OCI-LY7 (cell line): ENCODE results near the gene CNOT6. TPM values are rescaled to one million over a fixed set of nuclear protein-coding genes. Genes with fewer than 3 reads are reported as not detected.
"Not testable (repeated sequence)": the region's sequence is repeated elsewhere in the genome, so short reads cannot be mapped to it uniquely, and the experiment has no call there.

Experiments
- BruUV-seq: library from RNA; stranded (reverse); fragments of 400-500 nt; replicated peaks from 2 replicates; lab custom pipeline; 2021; lab: Mats Ljungman, UMichigan
- CTCF ChIA-PET: fragments of 300-600 bp; sonication (Branson Sonifier 250); formaldehyde crosslinking; loops from one replicate; lab custom pipeline; 2022; ENCODE audit warnings: antibody characterized with exemption; ENCODE audit not compliant: unreplicated experiment; lab: Charles Lee
- POLR2A ChIA-PET: fragments of 300-600 bp; sonication (Branson Sonifier 250); formaldehyde crosslinking; loops from one replicate; lab custom pipeline; 2022; ENCODE audit warnings: antibody characterized with exemption; lab: Charles Lee
- DNase-seq: peaks from one replicate; pipeline ENCODE4 v3.0.0-alpha.2; 2015; ENCODE audit warnings: low spot score
- H2AFZ ChIP-seq: fragments of 200-600 bp; sonication (generic), shearing (Covaris generic); 2 replicates; pipeline ENCODE4 v1.6.1; 2014; ENCODE audit warnings: mild to moderate bottlenecking, antibody characterized with exemption, low read length, moderate library complexity
- H3K27ac ChIP-seq: fragments of 200-600 bp; sonication (generic); 2 replicates; pipeline ENCODE4 v1.5.1; 2014; ENCODE audit warnings: mixed run types, low read depth, mild to moderate bottlenecking, moderate library complexity, low read length, inconsistent platforms; ENCODE audit not compliant: poor library complexity, severe bottlenecking
- H3K36me3 ChIP-seq: fragments of 200-600 bp; sonication (generic); 2 replicates; pipeline ENCODE4 v1.6.1; 2014; ENCODE audit warnings: mild to moderate bottlenecking, antibody characterized with exemption, low read length, moderate library complexity, mixed read lengths; ENCODE audit not compliant: insufficient read depth
- H3K4me1 ChIP-seq: fragments of 200-600 bp; sonication (generic); 2 replicates; pipeline ENCODE4 v1.5.1; 2014; ENCODE audit warnings: mild to moderate bottlenecking, low read length; ENCODE audit not compliant: insufficient read depth, poor library complexity, severe bottlenecking
- H3K4me2 ChIP-seq: fragments of 200-600 bp; sonication (generic); 2 replicates; pipeline ENCODE4 v1.6.1; 2014; ENCODE audit warnings: mild to moderate bottlenecking, low read length
- H3K4me3 ChIP-seq: fragments of 200-600 bp; sonication (generic); 2 replicates; pipeline ENCODE4 v1.5.1; 2014; ENCODE audit warnings: mild to moderate bottlenecking, low read depth, low read length; ENCODE audit not compliant: poor library complexity, severe bottlenecking
- H3K79me2 ChIP-seq: fragments of 200-600 bp; sonication (generic); 2 replicates; pipeline ENCODE4 v1.6.1; 2016; ENCODE audit warnings: low read depth, mild to moderate bottlenecking, low read length, moderate library complexity, mixed read lengths; ENCODE audit not compliant: insufficient read depth
- H3K9me2 ChIP-seq: fragments of 200-600 bp; sonication (generic); 2 replicates; pipeline ENCODE4 v1.6.1; 2016; ENCODE audit warnings: mild to moderate bottlenecking, low read length, mixed read lengths; ENCODE audit not compliant: insufficient read depth
- H3K9me3 ChIP-seq: fragments of 200-600 bp; sonication (generic); 2 replicates; pipeline ENCODE4 v1.6.1; 2014; ENCODE audit warnings: mild to moderate bottlenecking, mixed run types, low read length, mixed read lengths
- H4K20me1 ChIP-seq: fragments of 200-600 bp; sonication (generic); 2 replicates; pipeline ENCODE4 v1.6.1; 2014; ENCODE audit warnings: mild to moderate bottlenecking, antibody characterized with exemption, low read length, moderate library complexity, mixed read lengths; ENCODE audit not compliant: insufficient read depth
- CTCF ChIP-seq: fragments of 200-600 bp; sonication (generic); conservative IDR thresholded peaks from 2 replicates; pipeline ENCODE4 v1.5.1; 2014; ENCODE audit warnings: mild to moderate bottlenecking, antibody characterized with exemption, low read length, moderate library complexity, mixed read lengths
- EZH2phosphoT487 ChIP-seq: fragments of 200-600 bp; sonication (generic); IDR thresholded peaks from 2 replicates; pipeline ENCODE4 v1.6.1; 2018; ENCODE audit warnings: low read depth, borderline replicate concordance, mild to moderate bottlenecking, mixed run types, antibody characterized with exemption, low read length, moderate library complexity, mixed read lengths
- intact Hi-C: fragments of 100-400 bp; cut with micrococcal nuclease; formaldehyde crosslinking; loops from one replicate; pipeline ENCODE4 v1.10.0; 2022; ENCODE audit not compliant: unreplicated experiment
- total RNA-seq, 2 experiments: library from RNA; depleted of rRNA in 1 of 2; stranded (reverse); fragments of >200 nt in 1 of 2; shearing (Covaris generic) in 1 of 2; gene quantifications; 2 replicates each; pipeline ENCODE4 v1.2.3, GENCODE V29; 2014 to 2022

Gene CNOT6
- total RNA-seq, 2 experiments from 2014 or later: 9.4 to 30.1 TPM

GRCh38 chr5:180463916-180464602, 30.1 kb upstream of the CNOT6 start:
- BruUV-seq: no TSS peak
- intact Hi-C loops: no loop called here
- Histone ChIP-seq H3K79me2 (no peaks in the 10 kb centered on the region), H4K20me1 (no peaks in the 10 kb centered on the region), H3K4me1 (no peaks in the 10 kb centered on the region), H3K9me3 (no peaks in the 10 kb centered on the region), H3K4me2 (no peak overlapping the region), H3K27ac (no peak overlapping the region), H3K4me3 (no peak overlapping the region), H3K36me3 (no peaks in the 10 kb centered on the region), H3K9me2 (no peaks in the 10 kb centered on the region), H2AFZ (no peak overlapping the region)
- CTCF ChIA-PET: interaction anchor here (0.5 kb wide), 1 partner anchor 584 kb away, joined by 3 read pairs; no protein-coding TSS in a partner anchor
- TF ChIP-seq EZH2phosphoT487 (no peak), CTCF (no peak)
- no peak for DNase-seq
- POLR2A ChIA-PET: interaction anchor here (1.4 kb wide), 1 partner anchor 13 kb away, joined by 3 read pairs; no protein-coding TSS in a partner anchor

GRCh38 chr5:180464603-180464970, 29.6 kb upstream of the CNOT6 start:
- Histone ChIP-seq H3K4me1 (no peaks in the 10 kb centered on the region), H3K9me3 (no peaks in the 10 kb centered on the region), H3K4me2 (no peak overlapping the region), H2AFZ (no peak overlapping the region), H3K27ac (no peak overlapping the region), H3K79me2 (no peaks in the 10 kb centered on the region), H4K20me1 (no peaks in the 10 kb centered on the region), H3K9me2 (no peaks in the 10 kb centered on the region), H3K4me3 (no peak overlapping the region), H3K36me3 (no peaks in the 10 kb centered on the region)
- ChIA-PET CTCF (interaction anchor here (0.5 kb wide), 1 partner anchor 584 kb away, joined by 3 read pairs; no protein-coding TSS in a partner anchor), POLR2A (interaction anchor here (1.4 kb wide), 1 partner anchor 14 kb away, joined by 3 read pairs; no protein-coding TSS in a partner anchor)
- DNase-seq: no peak
- no peak for TF ChIP-seq EZH2phosphoT487
- TF ChIP-seq CTCF: no peak
- BruUV-seq: no TSS peak
- intact Hi-C loops: no loop called here

- DNase-seq, H3K4me3 ChIP-seq, H3K79me2 ChIP-seq, intact Hi-C loops, H3K27ac ChIP-seq, H3K4me2 ChIP-seq, POLR2A ChIA-PET, BruUV-seq, H3K9me3 ChIP-seq, H4K20me1 ChIP-seq, H3K4me1 ChIP-seq, H3K9me2 ChIP-seq, H3K36me3 ChIP-seq, H2AFZ ChIP-seq: not testable (repeated sequence)
- CTCF ChIA-PET: interaction anchor here (0.5 kb wide), 1 partner anchor 583 kb away, joined by 3 read pairs; no protein-coding TSS in a partner anchor
These were observed 29.1 kb upstream of the CNOT6 start for GRCh38 chr5:180465052-180465451.
